Neuron (in vitro differentiated cells): ENCODE data around the gene SEPTIN6.

ENCODE experiments used
- H2AFZ ChIP-seq: one replicate; pipeline ENCODE4 v1.6.1; 2013; ENCODE audit warnings: low read depth, mild to moderate bottlenecking, inconsistent platforms, low read length, moderate library complexity
- H3K27me3 ChIP-seq: one replicate; pipeline ENCODE4 v1.6.1; 2013; ENCODE audit warnings: low read length; ENCODE audit not compliant: insufficient read depth
- H3K36me3 ChIP-seq: one replicate; pipeline ENCODE4 v1.6.1; 2013; ENCODE audit warnings: low read length; ENCODE audit not compliant: insufficient read depth
- H3K4me1 ChIP-seq: one replicate; pipeline ENCODE4 v1.6.1; 2013; ENCODE audit warnings: low read length; ENCODE audit not compliant: insufficient read depth
- H3K4me3 ChIP-seq: 2 replicates; pipeline ENCODE4 v1.5.1; 2013; ENCODE audit warnings: mild to moderate bottlenecking, low read length, moderate library complexity
- H3K9me3 ChIP-seq: one replicate; pipeline ENCODE4 v1.6.1; 2013; ENCODE audit warnings: low read length

SEPTIN6 gene

GRCh38 chrX:119693040-119693995, at the start of gene SEPTIN6:
TSS of gene SEPTIN6 (minus strand) at chrX:119693168. CDS start at chrX:119693105, 63 bp downstream.
- Histone ChIP-seq H3K9me3 (no peaks in the 10 kb centered on the region), H2AFZ (peak within 1 kb of the TSS; percentile 88), H3K4me3 (peak within 1 kb of the TSS; percentile 89), H3K36me3 (no peaks in the 10 kb centered on the region), H3K4me1 (peaks cover 12% of the 10 kb centered on the region), H3K27me3 (no peaks in the 10 kb centered on the region)

- Histone ChIP-seq H3K27me3 (no peaks in the 10 kb centered on the region), H3K9me3 (no peaks in the 10 kb centered on the region), H3K4me3 (no peak overlapping the region), H3K36me3 (no peaks in the 10 kb centered on the region), H3K4me1 (no peaks in the 10 kb centered on the region), H2AFZ (no peak overlapping the region)
Observed at GRCh38 chrX:119738742-119739141, 45.8 kb upstream of the SEPTIN6 start.

GRCh38 chrX:119736206-119736764, 43.3 kb upstream of the SEPTIN6 start:
- Histone ChIP-seq H3K4me3 (no peak overlapping the region), H3K36me3 (no peaks in the 10 kb centered on the region), H3K27me3 (no peaks in the 10 kb centered on the region), H3K9me3 (no peaks in the 10 kb centered on the region), H3K4me1 (no peaks in the 10 kb centered on the region), H2AFZ (no peak overlapping the region)

GRCh38 chrX:119735467-119735866, 42.5 kb upstream of the SEPTIN6 start:
- H3K27me3 ChIP-seq, result no peaks in the 10 kb centered on the region

GRCh38 chrX:119734897-119735339, 42.0 kb upstream of the SEPTIN6 start:
- H3K36me3 ChIP-seq, result no peaks in the 10 kb centered on the region
- no peaks in the 10 kb centered on the region for H3K9me3 ChIP-seq
- H3K4me3 ChIP-seq, result no peak overlapping the region
- H3K4me1 ChIP-seq, result no peaks in the 10 kb centered on the region
- H2AFZ ChIP-seq, result no peak overlapping the region
- H3K27me3 ChIP-seq, result no peaks in the 10 kb centered on the region

More at GRCh38 chrX:119735467-119735866, 42.5 kb upstream of the SEPTIN6 start:
- H2AFZ ChIP-seq, result no peak overlapping the region
- no peaks in the 10 kb centered on the region for H3K4me1 ChIP-seq
- no peak overlapping the region for H3K4me3 ChIP-seq
- H3K9me3 ChIP-seq, result no peaks in the 10 kb centered on the region
- H3K36me3 ChIP-seq, result no peaks in the 10 kb centered on the region

GRCh38 chrX:119729408-119730201, 36.6 kb upstream of the SEPTIN6 start:
- no peaks in the 10 kb centered on the region for H3K4me1 ChIP-seq
- H2AFZ ChIP-seq, result no peak overlapping the region
- H3K4me3 ChIP-seq, result no peak overlapping the region
- no peaks in the 10 kb centered on the region for H3K27me3 ChIP-seq
- H3K36me3 ChIP-seq, result no peaks in the 10 kb centered on the region
- no peaks in the 10 kb centered on the region for H3K9me3 ChIP-seq

GRCh38 chrX:119728487-119728886, 35.5 kb upstream of the SEPTIN6 start:
- Histone ChIP-seq H2AFZ (no peak overlapping the region), H3K36me3 (no peaks in the 10 kb centered on the region), H3K4me3 (no peak overlapping the region), H3K4me1 (no peaks in the 10 kb centered on the region), H3K9me3 (no peaks in the 10 kb centered on the region), H3K27me3 (no peaks in the 10 kb centered on the region)

GRCh38 chrX:119726900-119727555, 34.1 kb upstream of the SEPTIN6 start:
- Histone ChIP-seq H3K36me3 (no peaks in the 10 kb centered on the region), H3K4me3 (no peak overlapping the region), H3K27me3 (no peaks in the 10 kb centered on the region), H3K4me1 (no peaks in the 10 kb centered on the region), H3K9me3 (no peaks in the 10 kb centered on the region), H2AFZ (no peak overlapping the region)

- no peaks in the 10 kb centered on the region for H3K27me3 ChIP-seq
- H3K4me1 ChIP-seq, result no peaks in the 10 kb centered on the region
- no peak overlapping the region for H2AFZ ChIP-seq
- H3K9me3 ChIP-seq, result no peaks in the 10 kb centered on the region
- no peak overlapping the region for H3K4me3 ChIP-seq
- H3K36me3 ChIP-seq, result no peaks in the 10 kb centered on the region
Observed at GRCh38 chrX:119721926-119722325, 29.0 kb upstream of the SEPTIN6 start.

- Histone ChIP-seq H2AFZ (no peak overlapping the region), H3K27me3 (no peaks in the 10 kb centered on the region), H3K36me3 (no peaks in the 10 kb centered on the region), H3K4me1 (no peaks in the 10 kb centered on the region), H3K9me3 (no peaks in the 10 kb centered on the region), H3K4me3 (no peak overlapping the region)
Observed at GRCh38 chrX:119721487-119721886, 28.5 kb upstream of the SEPTIN6 start.

- H3K9me3 ChIP-seq, result no peaks in the 10 kb centered on the region
- H3K27me3 ChIP-seq, result no peaks in the 10 kb centered on the region
- H2AFZ ChIP-seq, result no peak overlapping the region
- no peak overlapping the region for H3K4me3 ChIP-seq
- H3K4me1 ChIP-seq, result no peaks in the 10 kb centered on the region
- no peaks in the 10 kb centered on the region for H3K36me3 ChIP-seq
Observed at GRCh38 chrX:119709630-119710029, 16.7 kb upstream of the SEPTIN6 start.

GRCh38 chrX:119708936-119709335, 16.0 kb upstream of the SEPTIN6 start:
- no peaks in the 10 kb centered on the region for H3K9me3 ChIP-seq
- H2AFZ ChIP-seq, result no peak overlapping the region
- H3K27me3 ChIP-seq, result no peaks in the 10 kb centered on the region
- no peaks in the 10 kb centered on the region for H3K36me3 ChIP-seq
- H3K4me1 ChIP-seq, result no peaks in the 10 kb centered on the region
- H3K4me3 ChIP-seq, result no peak overlapping the region
